Urinary bladder (tissue), 4 donors: ENCODE results near the gene PPA2. TPM values are rescaled to one million over a fixed set of nuclear protein-coding genes. Genes with fewer than 3 reads are reported as not detected.

Source experiments
- DNase-seq: peaks from one replicate; pipeline ENCODE4 v3.0.0-alpha.2; 2015; ENCODE audit errors: extremely low spot score
- H3K27ac ChIP-seq: one replicate; pipeline ENCODE4 v1.5.1; 2013; ENCODE audit warnings: low read depth, mild to moderate bottlenecking, moderate library complexity
- H3K36me3 ChIP-seq: one replicate; pipeline ENCODE4 v1.6.1; 2013; ENCODE audit warnings: mild to moderate bottlenecking, moderate library complexity; ENCODE audit not compliant: insufficient read depth
- H3K4me1 ChIP-seq: one replicate; pipeline ENCODE4 v1.6.1; 2013; ENCODE audit warnings: mild to moderate bottlenecking, moderate library complexity; ENCODE audit not compliant: insufficient read depth
- H3K4me3 ChIP-seq: one replicate; pipeline ENCODE4 v1.5.1; 2013; ENCODE audit warnings: low read depth, low read length
- WGBS: extraction: QIAGEN DNeasy Blood & Tissue Kit; methylation state at CpG from one replicate; pipeline ENCODE4 v1.1.7; 2013; 5-methylcytosine and 5-hydroxymethylcytosine counted together
- polyA plus RNA-seq: library from polyadenylated mRNA; stranded (reverse); fragments of 200-250 nt; gene quantifications from one replicate; pipeline ENCODE4 v1.2.3, GENCODE V29; 2013
- small RNA-seq: library from RNA; depleted of rRNA; stranded (forward); fragments of <200 nt; gene quantifications from one replicate; pipeline ENCODE3, GENCODE V24; 2014
- total RNA-seq: library from RNA; depleted of rRNA; stranded (reverse); fragments of >200 nt; gene quantifications from one replicate; pipeline ENCODE4 v1.2.3, GENCODE V29; 2014
- donor health status: healthy with polysubstance abuse.
- donor health status: healthy.

Gene PPA2
- total and polyA plus RNA-seq, 2 donors = 69.9 to 124 TPM

- Histone ChIP-seq H3K27ac (no peak overlapping the region), H3K4me3 (no peak overlapping the region), H3K36me3 (no peaks in the 10 kb centered on the region), H3K4me1 (no peaks in the 10 kb centered on the region)
- WGBS = 60% methylated on average over 1 of the region's 1 CpG
- no peak for DNase-seq
These were observed 122.9 kb downstream of the PPA2 start for GRCh38 chr4:105350859-105351490.

- DNase-seq = no peak
- H3K27ac ChIP-seq = no peak overlapping the region
- no peaks in the 10 kb centered on the region for H3K4me1 ChIP-seq
- H3K4me3 ChIP-seq = no peak overlapping the region
- 100% methylated on average over 1 of the region's 1 CpG for WGBS
- no peaks in the 10 kb centered on the region for H3K36me3 ChIP-seq
These were observed 125.1 kb downstream of the PPA2 start for GRCh38 chr4:105348719-105349118.

- Histone ChIP-seq H3K36me3 (no peaks in the 10 kb centered on the region), H3K4me1 (no peaks in the 10 kb centered on the region), H3K4me3 (no peak overlapping the region), H3K27ac (no peak overlapping the region)
- 89% methylated on average over 2 of the region's 2 CpGs for WGBS
- no peak for DNase-seq
These were observed 127.0 kb downstream of the PPA2 start for GRCh38 chr4:105346869-105347268.

GRCh38 chr4:105345838-105346237 is 128.0 kb downstream of the PPA2 start:
- DNase-seq = no peak
- Histone ChIP-seq H3K36me3 (no peaks in the 10 kb centered on the region), H3K27ac (no peak overlapping the region), H3K4me3 (no peak overlapping the region), H3K4me1 (no peaks in the 10 kb centered on the region)
- WGBS = 98% methylated on average over 2 of the region's 2 CpGs

GRCh38 chr4:105345358-105345757 is 128.5 kb downstream of the PPA2 start:
- H3K4me3 ChIP-seq = no peak overlapping the region
- 56% methylated on average over 2 of the region's 2 CpGs for WGBS
- H3K36me3 ChIP-seq = no peaks in the 10 kb centered on the region
- H3K27ac ChIP-seq = no peak overlapping the region
- H3K4me1 ChIP-seq = no peaks in the 10 kb centered on the region
- no peak for DNase-seq

GRCh38 chr4:105344141-105344540 is 129.7 kb downstream of the PPA2 start:
- no peak for DNase-seq

GRCh38 chr4:105343146-105343931 is 130.5 kb downstream of the PPA2 start:
- no peaks in the 10 kb centered on the region for H3K4me1 ChIP-seq
- H3K4me3 ChIP-seq = no peak overlapping the region
- no peaks in the 10 kb centered on the region for H3K36me3 ChIP-seq
- WGBS = 32% methylated on average over 8 of the region's 8 CpGs
- peak; percentile 15 for DNase-seq
- no peak overlapping the region for H3K27ac ChIP-seq

More at GRCh38 chr4:105344141-105344540, 129.7 kb downstream of the PPA2 start:
- Histone ChIP-seq H3K27ac (no peak overlapping the region), H3K36me3 (no peaks in the 10 kb centered on the region), H3K4me1 (no peaks in the 10 kb centered on the region), H3K4me3 (no peak overlapping the region)

GRCh38 chr4:105329081-105329480 is 144.8 kb downstream of the PPA2 start:
- peaks cover 1% of the 10 kb centered on the region for H3K36me3 ChIP-seq
- H3K4me3 ChIP-seq = no peak overlapping the region
- DNase-seq = no peak
- 87% methylated on average over 1 of the region's 1 CpG for WGBS
- H3K4me1 ChIP-seq = no peaks in the 10 kb centered on the region
- no peak overlapping the region for H3K27ac ChIP-seq

GRCh38 chr4:105327956-105328355 is 145.9 kb downstream of the PPA2 start:
- no peak overlapping the region for H3K27ac ChIP-seq
- H3K36me3 ChIP-seq = no peaks in the 10 kb centered on the region
- H3K4me3 ChIP-seq = no peak overlapping the region
- DNase-seq = no peak
- no peaks in the 10 kb centered on the region for H3K4me1 ChIP-seq

- Histone ChIP-seq H3K4me1 (no peaks in the 10 kb centered on the region), H3K4me3 (no peak overlapping the region), H3K36me3 (no peaks in the 10 kb centered on the region), H3K27ac (no peak overlapping the region)
- 88% methylated on average over 2 of the region's 2 CpGs for whole genome bisulfite sequencing
- no peak for DNase-seq
These were observed 146.6 kb downstream of the PPA2 start for GRCh38 chr4:105327222-105327621.

Small RNA genes within 50 kb of the gene (small RNA-seq; reads per million reads assigned to genes)
- gene RNU6-553P = not detected

Other genes starting within 250 kb of the PPA2 start
- gene ARHGEF38, start 78.6 kb upstream of the PPA2 start, total RNA-seq = 0.69 TPM
- not detected for gene ARHGEF38, start 78.6 kb upstream of the PPA2 start, polyA plus RNA-seq
- gene INTS12, start 234.6 kb upstream of the PPA2 start, total RNA-seq = 18.1 TPM
- 18.6 TPM for gene INTS12, start 234.6 kb upstream of the PPA2 start, polyA plus RNA-seq
- gene GSTCD, start 234.7 kb upstream of the PPA2 start, total RNA-seq = 24.2 TPM
- gene GSTCD, start 234.7 kb upstream of the PPA2 start, polyA plus RNA-seq = 3.7 TPM